Coronary artery (tissue), 2 donors: ENCODE measurements around the gene LAMB4.

Experiments used
- DNase-seq: peaks from one replicate; pipeline ENCODE4 v3.0.0-alpha.2; 2017; ENCODE audit warnings: low spot score
- H3K27ac ChIP-seq, 2 donors: fragments of 200-600 bp; sonication (generic); one replicate each; pipeline ENCODE4 v1.5.1; 2016 to 2019
- H3K4me3 ChIP-seq: fragments of 200-600 bp; sonication (generic); 2 replicates; pipeline ENCODE4 v1.5.1; 2016; ENCODE audit warnings: mild to moderate bottlenecking, moderate library complexity
- CTCF ChIP-seq: fragments of 200-600 bp; sonication (generic); IDR thresholded peaks from one replicate; pipeline ENCODE4 v1.5.1; 2019; ENCODE audit warnings: antibody characterized with exemption

LAMB4 gene

GRCh38 chr7:107989618-107990373, 140.4 kb downstream of the LAMB4 start:
- H3K4me3 ChIP-seq = peak overlapping the region; percentile 6
- no peak for TF ChIP-seq CTCF
- H3K27ac ChIP-seq = peak overlapping the region in 1 of 2 donors; percentile 61

GRCh38 chr7:107982918-107983389, 147.2 kb downstream of the LAMB4 start:
- DNase-seq = no peak
- no peak overlapping the region for H3K27ac ChIP-seq
- H3K4me3 ChIP-seq = no peak overlapping the region
- TF ChIP-seq CTCF = no peak

More at GRCh38 chr7:107989618-107990373, 140.4 kb downstream of the LAMB4 start:
- DNase-seq = no peak

GRCh38 chr7:107982042-107982840, 147.9 kb downstream of the LAMB4 start:
- no peak for DNase-seq
- Histone ChIP-seq H3K27ac (no peak overlapping the region), H3K4me3 (no peak overlapping the region)
- no peak for TF ChIP-seq CTCF

GRCh38 chr7:107981466-107981865, 148.7 kb downstream of the LAMB4 start:
- Histone ChIP-seq H3K27ac (no peak overlapping the region), H3K4me3 (no peak overlapping the region)
- no peak for TF ChIP-seq CTCF
- no peak for DNase-seq

- DNase-seq = no peak
- H3K27ac ChIP-seq = no peak overlapping the region
- no peak overlapping the region for H3K4me3 ChIP-seq
- no peak for TF ChIP-seq CTCF
Observed at GRCh38 chr7:107980671-107981190, 149.4 kb downstream of the LAMB4 start.

- no peak overlapping the region for H3K27ac ChIP-seq
- no peak for TF ChIP-seq CTCF
- no peak for DNase-seq
- no peak overlapping the region for H3K4me3 ChIP-seq
Observed at GRCh38 chr7:107980171-107980570, 150.0 kb downstream of the LAMB4 start.
